H9 (cell line): Measurements from ENCODE around the gene PANX2. TPM values are rescaled to one million over a fixed set of nuclear protein-coding genes. Genes with fewer than 3 reads are reported as not detected.
A peak's percentile ranks its signal among the peaks of the same experiment; 100 is the strongest.

Experiments
- DNase-seq: peaks from one replicate; pipeline ENCODE4 v3.0.0-alpha.2; 2017
- H2AFZ ChIP-seq: one replicate; pipeline ENCODE4 v1.6.1; 2013; ENCODE audit warnings: mild to moderate bottlenecking, low read length, control low read depth, moderate library complexity
- H2AK5ac ChIP-seq: 2 replicates; pipeline ENCODE4 v1.6.1; 2013; ENCODE audit warnings: low read length, control low read depth, mixed read lengths; ENCODE audit not compliant: insufficient read length
- H2BK120ac ChIP-seq: one replicate; pipeline ENCODE4 v1.6.1; 2013; ENCODE audit warnings: low read depth, mild to moderate bottlenecking, low read length, control low read depth, inconsistent platforms; ENCODE audit not compliant: poor library complexity, severe bottlenecking
- H2BK12ac ChIP-seq: 2 replicates; pipeline ENCODE4 v1.6.1; 2013; ENCODE audit warnings: low read length, control low read depth, mixed read lengths, low read depth; ENCODE audit not compliant: insufficient read length
- H2BK15ac ChIP-seq: 2 replicates; pipeline ENCODE4 v1.6.1; 2013; ENCODE audit warnings: low read depth, low read length, control low read depth
- H2BK20ac ChIP-seq: one replicate; pipeline ENCODE4 v1.6.1; 2013; ENCODE audit warnings: low read depth, mild to moderate bottlenecking, low read length, control low read depth, inconsistent platforms; ENCODE audit not compliant: poor library complexity, severe bottlenecking
- H2BK5ac ChIP-seq: 2 replicates; pipeline ENCODE4 v1.6.1; 2013; ENCODE audit warnings: low read length, control low read depth, mixed read lengths; ENCODE audit not compliant: insufficient read length
- H3K14ac ChIP-seq: 2 replicates; pipeline ENCODE4 v1.6.1; 2013; ENCODE audit warnings: low read length, control low read depth; ENCODE audit not compliant: insufficient read depth
- H3K18ac ChIP-seq: 2 replicates; pipeline ENCODE4 v1.6.1; 2013; ENCODE audit warnings: low read depth, mild to moderate bottlenecking, mixed read lengths, low read length, control low read depth; ENCODE audit not compliant: insufficient read length
- H3K23ac ChIP-seq: 2 replicates; pipeline ENCODE4 v1.6.1; 2013; ENCODE audit warnings: low read length, control low read depth, mixed read lengths, low read depth; ENCODE audit not compliant: insufficient read length
- H3K23me2 ChIP-seq: 2 replicates; pipeline ENCODE4 v1.6.1; 2013; ENCODE audit warnings: low read depth, mild to moderate bottlenecking, mixed read lengths, low read length, control low read depth; ENCODE audit not compliant: insufficient read length, poor library complexity, severe bottlenecking
- H3K27ac ChIP-seq: 2 replicates; pipeline ENCODE4 v1.5.1; 2013; ENCODE audit warnings: low read length, control low read depth, mixed read lengths, low read depth; ENCODE audit not compliant: insufficient read length
- H3K27me3 ChIP-seq: 2 replicates; pipeline ENCODE4 v1.6.1; 2013; ENCODE audit warnings: low read length, control low read depth, inconsistent platforms; ENCODE audit not compliant: insufficient read depth
- H3K4ac ChIP-seq: 2 replicates; pipeline ENCODE4 v1.6.1; 2013; ENCODE audit warnings: low read depth, mild to moderate bottlenecking, control low read depth, inconsistent platforms, low read length, moderate library complexity
- H3K4me1 ChIP-seq: 2 replicates; pipeline ENCODE4 v1.6.1; 2013; ENCODE audit warnings: low read length, control low read depth, inconsistent platforms; ENCODE audit not compliant: insufficient read depth
- H3K4me2 ChIP-seq: 2 replicates; pipeline ENCODE4 v1.6.1; 2013; ENCODE audit warnings: low read length, control low read depth, mixed read lengths; ENCODE audit not compliant: insufficient read length, insufficient read depth
- H3K56ac ChIP-seq: 2 replicates; pipeline ENCODE4 v1.6.1; 2013; ENCODE audit warnings: low read depth, mild to moderate bottlenecking, mixed read lengths, low read length, control low read depth; ENCODE audit not compliant: insufficient read length
- H3K79me1 ChIP-seq: 2 replicates; pipeline ENCODE4 v1.6.1; 2013; ENCODE audit warnings: low read depth, mild to moderate bottlenecking, moderate library complexity, low read length, control low read depth, inconsistent platforms; ENCODE audit not compliant: insufficient read depth, poor library complexity, severe bottlenecking
- H3K79me2 ChIP-seq: 2 replicates; pipeline ENCODE4 v1.6.1; 2013; ENCODE audit warnings: low read length, control low read depth, inconsistent platforms; ENCODE audit not compliant: insufficient read depth
- H3K9ac ChIP-seq: 2 replicates; pipeline ENCODE4 v1.6.1; 2013; ENCODE audit warnings: low read length, control low read depth, mixed read lengths; ENCODE audit not compliant: insufficient read length; ENCODE audit errors: extremely low read depth
- H3K9me3 ChIP-seq: one replicate; pipeline ENCODE4 v1.6.1; 2013; ENCODE audit warnings: low read depth, low read length, inconsistent platforms; ENCODE audit not compliant: control insufficient read depth
- H3T11ph ChIP-seq: one replicate; pipeline ENCODE4 v1.6.1; 2013; ENCODE audit warnings: mild to moderate bottlenecking, low read length, control low read depth, inconsistent platforms
- H4K20me1 ChIP-seq: one replicate; pipeline ENCODE4 v1.6.1; 2013; ENCODE audit not compliant: control insufficient read depth, insufficient read length, insufficient read depth
- H4K5ac ChIP-seq: 2 replicates; pipeline ENCODE4 v1.6.1; 2013; ENCODE audit warnings: low read depth, mild to moderate bottlenecking, mixed read lengths, low read length, control low read depth; ENCODE audit not compliant: insufficient read length
- H4K8ac ChIP-seq: replicated peaks from 2 replicates; pipeline ENCODE4 v1.6.1; 2013; ENCODE audit warnings: low read length, control low read depth, mixed read lengths, low read depth; ENCODE audit not compliant: insufficient read length
- H4K91ac ChIP-seq: 2 replicates; pipeline ENCODE4 v1.6.1; 2013; ENCODE audit warnings: low read depth, mild to moderate bottlenecking, moderate library complexity, mixed read lengths, low read length, control low read depth; ENCODE audit not compliant: insufficient read length
- H3K27ac Mint-ChIP-seq, 3 experiments: 2 replicates in 2 of 3; 3 replicates in 1 of 3; pipeline ENCODE4 v1.8.0; 2020 to 2021; ENCODE audit warnings: mixed read lengths in 3 of 3, mild to moderate bottlenecking in 1 of 3, moderate library complexity in 1 of 3
- H3K27me3 Mint-ChIP-seq: 2 replicates; pipeline ENCODE4 v1.8.0; 2021; ENCODE audit warnings: low read depth, mild to moderate bottlenecking, moderate library complexity, mixed read lengths
- H3K36me3 Mint-ChIP-seq, 3 experiments: 2 replicates in 2 of 3; 3 replicates in 1 of 3; pipeline ENCODE4 v1.8.0; 2020 to 2021; ENCODE audit warnings: low read depth in 3 of 3, mixed read lengths in 3 of 3; ENCODE audit not compliant: insufficient read depth in 1 of 3
- H3K4me1 Mint-ChIP-seq, 2 experiments: 2 replicates each; pipeline ENCODE4 v1.8.0; 2020; ENCODE audit warnings: mixed read lengths in 2 of 2
- H3K4me3 Mint-ChIP-seq, 2 experiments: 2 replicates in 1 of 2; 3 replicates in 1 of 2; pipeline ENCODE4 v1.8.0; 2020 to 2021; ENCODE audit warnings: mild to moderate bottlenecking in 2 of 2, mixed read lengths in 2 of 2, moderate library complexity in 1 of 2
- H3K9me3 Mint-ChIP-seq, 2 experiments: 2 replicates in 1 of 2; 3 replicates in 1 of 2; pipeline ENCODE4 v1.8.0; 2020; ENCODE audit warnings: mild to moderate bottlenecking in 2 of 2, mixed read lengths in 2 of 2, moderate library complexity in 1 of 2
- WGBS: extraction: QIAGEN DNeasy Blood & Tissue Kit; methylation state at CpG from one replicate; pipeline ENCODE4 v1.1.7; 2013; ENCODE audit warnings: missing lambda C conversion rate, low lambda C conversion rate, mixed read lengths; ENCODE audit not compliant: insufficient read length; ENCODE audit errors: extremely low coverage; 5-methylcytosine and 5-hydroxymethylcytosine counted together
- total RNA-seq: library from RNA; stranded (reverse); gene quantifications from 2 replicates; pipeline ENCODE4 v1.2.1, GENCODE V29; 2021
- TF ChIP-seq, protein P1 (sequence below): fragments of 200-600 bp; sonication (generic); conservative IDR thresholded peaks from 3 replicates; pipeline ENCODE4 v1.8.0; 2021; ENCODE audit warnings: antibody characterized with exemption, mild to moderate bottlenecking

The PANX2 gene
- total RNA-seq, 1 experiment from 2014 or later: 8.0 TPM

DNA sequence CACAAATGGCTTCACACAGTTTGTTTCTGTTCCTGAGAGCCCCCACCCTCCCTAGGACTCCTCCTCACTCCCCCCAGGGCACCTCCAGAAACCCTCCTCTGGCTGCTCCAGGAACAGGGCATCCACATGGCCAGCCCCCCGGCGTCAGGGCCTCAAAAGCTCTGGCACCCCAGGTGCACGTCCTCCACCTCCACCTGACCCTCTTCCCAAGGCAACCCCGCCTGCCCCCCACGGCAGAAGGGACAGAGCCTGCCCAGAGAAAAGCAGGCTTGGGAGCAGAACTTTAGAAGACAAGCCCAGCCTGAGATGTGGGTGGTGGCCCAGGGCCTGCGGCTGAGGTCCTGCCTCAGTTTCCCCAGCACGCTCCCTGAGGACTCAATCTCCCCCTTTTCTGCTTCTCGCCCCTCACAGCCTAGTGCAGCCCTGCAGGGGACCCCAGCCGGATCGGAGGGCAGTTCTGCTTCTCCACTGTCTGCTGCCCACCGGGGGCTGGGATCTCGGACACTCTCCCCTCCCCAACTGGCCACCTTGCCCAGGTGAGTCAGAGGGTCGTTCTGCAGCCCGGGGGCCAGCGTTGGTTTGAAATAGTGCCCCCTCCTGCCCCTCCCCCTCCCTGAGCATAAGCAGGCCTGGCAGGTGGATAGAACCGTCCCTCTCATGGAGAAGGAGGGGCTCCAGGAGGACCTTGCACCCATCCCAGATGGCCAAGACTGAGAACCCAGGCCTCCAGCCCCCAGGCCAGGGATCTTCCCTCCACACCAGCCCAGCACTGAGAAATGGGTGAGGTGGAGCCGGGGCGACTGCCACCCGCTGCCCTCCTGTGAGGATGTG is 12.8 kb downstream of the PANX2 start:
- Histone ChIP-seq H3K4me2 (no peak overlapping the region), H3K4ac (no peak overlapping the region)

More for the DNA sequence above, 12.8 kb downstream of the PANX2 start:
- Histone ChIP-seq H3K23me2 (peaks cover 17% of the 10 kb centered on the region), H3K23ac (no peak overlapping the region), H2BK5ac (no peak overlapping the region), H2AFZ (no peak overlapping the region), H3K9me3 (no peaks in the 10 kb centered on the region), H2BK20ac (no peak overlapping the region), H3K27ac (no peak overlapping the region), H3K79me1 (no peaks in the 10 kb centered on the region), H2BK120ac (no peak overlapping the region), H3K4me1 (no peaks in the 10 kb centered on the region), H2AK5ac (no peak overlapping the region), H3K9ac (no peak overlapping the region), H4K8ac (no peak overlapping the region), H3K79me2 (peaks cover 5% of the 10 kb centered on the region; the same call in 1 of the 2 replicates), H4K91ac (no peak overlapping the region), H3K56ac (no peak overlapping the region), H2BK12ac (no peak overlapping the region), H4K20me1 (no peaks in the 10 kb centered on the region), H3K14ac (no peak overlapping the region), H2BK15ac (no peak overlapping the region), H3K18ac (no peak overlapping the region), H3K27me3 (no peaks in the 10 kb centered on the region), H4K5ac (no peak overlapping the region), H3T11ph (no peak overlapping the region)
- Mint-ChIP-seq H3K36me3 (peaks cover 0 to 5% (median 2%) of the 10 kb centered on the region in 3 experiments; a peak in 3 of 7 replicates), H3K4me3 (peak overlapping the region in 1 of 2 experiments; percentile 11; a peak in 1 of 5 replicates), H3K9me3 (no peaks in the 10 kb centered on the region; a peak in 2 of 5 replicates), H3K27me3 (no peaks in the 10 kb centered on the region; the same call in none of the 2 replicates), H3K27ac (no peak overlapping the region), H3K4me1 (peaks cover 8 to 12% of the 10 kb centered on the region in 2 experiments)
- no CpG with 5 or more reads among the region's 19 CpGs for WGBS
- TF ChIP-seq, protein P1, sequence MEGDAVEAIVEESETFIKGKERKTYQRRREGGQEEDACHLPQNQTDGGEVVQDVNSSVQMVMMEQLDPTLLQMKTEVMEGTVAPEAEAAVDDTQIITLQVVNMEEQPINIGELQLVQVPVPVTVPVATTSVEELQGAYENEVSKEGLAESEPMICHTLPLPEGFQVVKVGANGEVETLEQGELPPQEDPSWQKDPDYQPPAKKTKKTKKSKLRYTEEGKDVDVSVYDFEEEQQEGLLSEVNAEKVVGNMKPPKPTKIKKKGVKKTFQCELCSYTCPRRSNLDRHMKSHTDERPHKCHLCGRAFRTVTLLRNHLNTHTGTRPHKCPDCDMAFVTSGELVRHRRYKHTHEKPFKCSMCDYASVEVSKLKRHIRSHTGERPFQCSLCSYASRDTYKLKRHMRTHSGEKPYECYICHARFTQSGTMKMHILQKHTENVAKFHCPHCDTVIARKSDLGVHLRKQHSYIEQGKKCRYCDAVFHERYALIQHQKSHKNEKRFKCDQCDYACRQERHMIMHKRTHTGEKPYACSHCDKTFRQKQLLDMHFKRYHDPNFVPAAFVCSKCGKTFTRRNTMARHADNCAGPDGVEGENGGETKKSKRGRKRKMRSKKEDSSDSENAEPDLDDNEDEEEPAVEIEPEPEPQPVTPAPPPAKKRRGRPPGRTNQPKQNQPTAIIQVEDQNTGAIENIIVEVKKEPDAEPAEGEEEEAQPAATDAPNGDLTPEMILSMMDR: no peak
- no peak for DNase-seq
